ENCODE results near the gene NAPB.

NAPB gene

DNA sequence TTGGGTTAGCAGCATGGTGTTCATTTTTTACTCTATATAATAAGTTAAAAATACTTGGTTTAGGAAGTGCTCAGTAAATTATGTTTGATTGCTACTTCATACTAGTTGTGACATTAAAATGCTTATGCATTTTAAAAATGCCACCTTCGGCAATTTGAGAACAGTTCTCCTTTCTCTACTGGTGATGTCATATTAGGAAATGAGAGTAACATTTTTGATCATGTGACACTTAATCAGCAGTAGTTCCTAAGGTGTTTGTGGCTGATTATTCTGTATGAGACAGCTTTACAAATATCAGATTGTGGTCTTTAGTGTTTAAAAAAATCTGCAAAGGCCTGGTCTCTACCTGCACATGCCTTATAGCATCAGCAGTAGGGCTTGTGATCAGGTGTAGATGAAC, 54.9 kb downstream of the NAPB start:
- no peak for TF ChIP-seq CTCF (IDR thresholded peaks at IDR 0.05; ENCODE audit: extremely low read depth, missing control alignments)
- DNase-seq (ENCODE audit: low spot score) = peak; percentile 62

- TF ChIP-seq CTCF (IDR thresholded peaks at IDR 0.05; ENCODE audit: extremely low read depth, missing control alignments) = no peak
- no peak for DNase-seq (ENCODE audit: low spot score)
Observed at GRCh38 chr20:23365390-23366165, 55.7 kb downstream of the NAPB start.

GRCh38 chr20:23363257-23363649, 58.0 kb downstream of the NAPB start:
- TF ChIP-seq CTCF (IDR thresholded peaks at IDR 0.05; ENCODE audit: extremely low read depth, missing control alignments) = no peak
- no peak for DNase-seq (ENCODE audit: low spot score)

GRCh38 chr20:23362392-23363256, 58.7 kb downstream of the NAPB start:
- peak; percentile 45 for DNase-seq (ENCODE audit: low spot score)
- TF ChIP-seq CTCF (IDR thresholded peaks at IDR 0.05; ENCODE audit: extremely low read depth, missing control alignments) = no peak

GRCh38 chr20:23361476-23362391, 59.6 kb downstream of the NAPB start, which contains the start of gene GZF1:
GZF1 (plus strand) TSS chr20:23362182; CDS start chr20:23364384, 2,202 bp downstream.
- DNase-seq (ENCODE audit: low spot score) = peak; percentile 99
- no peak for TF ChIP-seq CTCF (IDR thresholded peaks at IDR 0.05; ENCODE audit: extremely low read depth, missing control alignments)

GRCh38 chr20:23361119-23361475, 60.2 kb downstream of the NAPB start:
- TF ChIP-seq CTCF (IDR thresholded peaks at IDR 0.05; ENCODE audit: extremely low read depth, missing control alignments) = no peak
- DNase-seq (ENCODE audit: low spot score) = no peak
